IPS DF 19.7 (cell line): Measurements from ENCODE around the gene NNT.
"Not testable (repeated sequence)": the region's sequence is repeated elsewhere in the genome, so short reads cannot be mapped to it uniquely, and the experiment has no call there.

Experiments
- DNase-seq: peaks from one replicate; pipeline ENCODE4 v3.0.0-alpha.2; 2013; ENCODE audit warnings: low read depth, low spot score

NNT gene

GRCh38 chr5:43704243-43704642 lies 101.3 kb downstream of the NNT start:
- DNase-seq: no peak

GRCh38 chr5:43706576-43706975 lies 103.6 kb downstream of the NNT start:
- not testable (repeated sequence) for DNase-seq

GRCh38 chr5:43711496-43711895 lies 108.5 kb downstream of the NNT start:
- no peak for DNase-seq

- no peak for DNase-seq
Observed at GRCh38 chr5:43712081-43712480, 109.1 kb downstream of the NNT start.

GRCh38 chr5:43719783-43720182 lies 116.8 kb downstream of the NNT start:
- DNase-seq: not testable (repeated sequence)

GRCh38 chr5:43728581-43728980 lies 125.6 kb downstream of the NNT start:
- DNase-seq: no peak

- DNase-seq: no peak
Observed at GRCh38 chr5:43729846-43730478, 127.0 kb downstream of the NNT start.

- DNase-seq: no peak
Observed at GRCh38 chr5:43730832-43731342, 127.9 kb downstream of the NNT start.

- no peak for DNase-seq
Observed at GRCh38 chr5:43731573-43731972, 128.6 kb downstream of the NNT start.

- DNase-seq: not testable (repeated sequence)
Observed at GRCh38 chr5:43745923-43746548, 143.1 kb downstream of the NNT start.

GRCh38 chr5:43750809-43751208 lies 147.8 kb downstream of the NNT start:
- no peak for DNase-seq

- no peak for DNase-seq
Observed at GRCh38 chr5:43753069-43753468, 150.1 kb downstream of the NNT start.
